Measurements from ENCODE around the gene R3HDML.
"Not testable (repeated sequence)": the region's sequence is repeated elsewhere in the genome, so short reads cannot be mapped to it uniquely, and the experiment has no call there.

R3HDML gene

DNA sequence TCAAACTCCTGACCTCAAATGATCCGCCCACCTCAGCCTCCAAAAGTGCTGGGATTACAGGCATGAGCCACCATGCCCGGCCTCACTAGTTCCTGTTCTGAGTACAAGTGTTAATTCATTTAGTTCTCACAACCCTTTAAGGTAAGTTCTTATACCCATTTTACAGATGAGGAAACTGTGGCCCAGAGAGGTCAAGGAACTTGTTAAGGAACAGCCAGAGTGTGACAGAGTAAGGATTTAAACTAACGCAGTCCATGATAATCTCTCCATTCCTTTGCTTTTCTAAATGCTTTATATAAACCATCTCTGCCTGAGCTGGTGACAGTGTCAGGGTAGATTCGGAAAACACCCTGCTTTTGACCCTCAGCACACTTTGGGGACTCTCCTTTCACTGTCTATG lies 39.1 kb upstream of the R3HDML start:
- TF ChIP-seq, protein P1, sequence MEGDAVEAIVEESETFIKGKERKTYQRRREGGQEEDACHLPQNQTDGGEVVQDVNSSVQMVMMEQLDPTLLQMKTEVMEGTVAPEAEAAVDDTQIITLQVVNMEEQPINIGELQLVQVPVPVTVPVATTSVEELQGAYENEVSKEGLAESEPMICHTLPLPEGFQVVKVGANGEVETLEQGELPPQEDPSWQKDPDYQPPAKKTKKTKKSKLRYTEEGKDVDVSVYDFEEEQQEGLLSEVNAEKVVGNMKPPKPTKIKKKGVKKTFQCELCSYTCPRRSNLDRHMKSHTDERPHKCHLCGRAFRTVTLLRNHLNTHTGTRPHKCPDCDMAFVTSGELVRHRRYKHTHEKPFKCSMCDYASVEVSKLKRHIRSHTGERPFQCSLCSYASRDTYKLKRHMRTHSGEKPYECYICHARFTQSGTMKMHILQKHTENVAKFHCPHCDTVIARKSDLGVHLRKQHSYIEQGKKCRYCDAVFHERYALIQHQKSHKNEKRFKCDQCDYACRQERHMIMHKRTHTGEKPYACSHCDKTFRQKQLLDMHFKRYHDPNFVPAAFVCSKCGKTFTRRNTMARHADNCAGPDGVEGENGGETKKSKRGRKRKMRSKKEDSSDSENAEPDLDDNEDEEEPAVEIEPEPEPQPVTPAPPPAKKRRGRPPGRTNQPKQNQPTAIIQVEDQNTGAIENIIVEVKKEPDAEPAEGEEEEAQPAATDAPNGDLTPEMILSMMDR (IDR thresholded peaks at IDR 0.05): no peak
- H3K4me3 ChIP-seq (ENCODE audit: low read depth in 1 of 2, low read length in 1 of 2): no peak overlapping the region
- no peaks in the 10 kb centered on the region for H3K9me3 ChIP-seq
- no peaks in the 10 kb centered on the region for H3K4me1 ChIP-seq (ENCODE audit: control insufficient read depth in 1 of 2, insufficient read depth in 1 of 2, low read depth in 1 of 2, low read length in 1 of 2)
- no peak overlapping the region for H3K27ac ChIP-seq
- no peaks in the 10 kb centered on the region for H3K27me3 ChIP-seq
- no peaks in the 10 kb centered on the region for H3K36me3 ChIP-seq

DNA sequence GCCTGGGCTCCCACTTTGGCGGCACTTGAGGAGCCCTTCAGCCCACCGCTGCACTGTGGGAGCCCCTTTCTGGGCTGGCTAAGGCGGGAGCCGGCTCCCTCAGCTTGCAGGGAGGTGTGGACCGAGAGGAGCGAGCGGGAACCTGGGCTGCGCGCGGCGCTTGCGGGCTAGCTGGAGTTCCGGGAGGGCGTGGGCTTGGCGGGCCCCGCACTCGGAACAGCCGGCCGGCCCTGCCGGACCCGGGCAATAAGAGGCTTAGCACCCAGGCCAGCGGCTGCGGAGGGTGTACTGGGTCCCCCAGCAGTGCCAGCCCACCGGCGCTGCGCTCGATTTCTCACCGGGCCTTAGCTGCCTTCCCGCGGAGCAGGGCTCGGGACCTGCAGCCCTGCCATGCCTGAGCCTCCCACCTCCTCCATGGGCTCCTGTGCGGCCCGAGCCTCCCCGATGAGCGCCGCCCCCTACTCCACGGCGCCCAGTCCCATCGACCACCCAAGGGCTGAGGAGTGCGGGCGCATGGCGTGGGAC lies 37.8 kb upstream of the R3HDML start:
- H3K4me3 ChIP-seq (ENCODE audit: low read depth in 1 of 2, low read length in 1 of 2); H3K27me3 ChIP-seq; H3K4me1 ChIP-seq (ENCODE audit: control insufficient read depth in 1 of 2, insufficient read depth in 1 of 2, low read depth in 1 of 2, low read length in 1 of 2); H3K9me3 ChIP-seq; H3K27ac ChIP-seq; H3K36me3 ChIP-seq: not testable (repeated sequence)

DNA sequence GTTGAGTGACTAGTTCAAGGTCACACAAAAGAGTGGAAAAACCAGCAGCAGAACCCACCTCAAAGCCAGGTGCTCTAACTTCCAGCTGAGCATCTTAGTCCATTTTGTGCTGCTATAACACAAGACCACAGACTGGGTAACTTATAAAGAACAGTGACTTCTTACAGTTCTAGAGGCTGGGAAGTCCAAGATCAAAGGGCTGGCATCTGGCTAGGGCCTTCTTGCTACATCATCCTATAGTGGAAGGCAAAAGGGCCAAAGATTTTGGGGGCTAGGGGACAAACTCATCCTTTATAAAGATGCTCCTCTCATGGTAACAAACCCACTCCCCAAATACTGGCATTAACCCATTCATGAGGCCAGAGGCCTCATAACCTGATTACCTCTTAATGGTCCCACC lies 35.6 kb upstream of the R3HDML start:
- Histone ChIP-seq H3K4me1 (ENCODE audit: control insufficient read depth in 1 of 2, insufficient read depth in 1 of 2, low read depth in 1 of 2, low read length in 1 of 2) (no peaks in the 10 kb centered on the region), H3K27me3 (no peaks in the 10 kb centered on the region), H3K9me3 (no peaks in the 10 kb centered on the region), H3K4me3 (ENCODE audit: low read depth in 1 of 2, low read length in 1 of 2) (no peak overlapping the region), H3K27ac (no peak overlapping the region), H3K36me3 (no peaks in the 10 kb centered on the region)
- TF ChIP-seq, protein P1 (IDR thresholded peaks at IDR 0.05): no peak

DNA sequence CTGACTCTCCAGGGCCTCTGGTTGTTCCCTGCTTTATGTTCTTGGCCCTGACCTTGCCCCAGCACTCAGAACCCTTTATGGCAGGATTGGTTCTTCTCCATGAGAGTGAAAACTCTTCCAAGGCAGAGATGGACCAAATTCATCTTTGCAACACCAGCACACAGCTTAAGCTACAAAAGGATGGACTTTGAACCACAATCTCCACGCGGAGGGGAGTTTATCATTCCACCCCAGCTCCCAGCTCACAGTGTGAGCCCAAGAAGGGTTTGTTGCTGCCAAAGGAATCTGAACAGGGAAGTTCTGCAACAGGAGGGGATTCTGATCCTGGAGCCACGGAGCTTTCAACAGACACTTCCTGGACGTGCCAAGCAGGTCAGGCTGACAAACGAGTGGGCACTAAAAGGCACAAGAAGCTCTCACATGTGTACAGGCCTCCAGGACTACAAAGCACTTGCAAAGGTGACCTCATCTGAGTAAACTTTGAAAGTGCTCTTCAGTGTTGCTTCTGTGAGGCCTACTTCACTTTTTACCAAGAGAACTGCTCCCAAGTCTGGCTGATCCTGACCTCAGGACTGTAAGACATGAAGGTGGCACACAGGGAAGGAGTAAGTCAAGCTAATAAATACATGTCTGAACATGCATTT lies 34.7 kb upstream of the R3HDML start:
- Histone ChIP-seq H3K4me1 (ENCODE audit: control insufficient read depth in 1 of 2, insufficient read depth in 1 of 2, low read depth in 1 of 2, low read length in 1 of 2) (no peaks in the 10 kb centered on the region), H3K36me3 (no peaks in the 10 kb centered on the region), H3K27me3 (no peaks in the 10 kb centered on the region), H3K4me3 (ENCODE audit: low read depth in 1 of 2, low read length in 1 of 2) (no peak overlapping the region), H3K9me3 (no peaks in the 10 kb centered on the region), H3K27ac (no peak overlapping the region)
- TF ChIP-seq, protein P1 (IDR thresholded peaks at IDR 0.05): no peak

DNA sequence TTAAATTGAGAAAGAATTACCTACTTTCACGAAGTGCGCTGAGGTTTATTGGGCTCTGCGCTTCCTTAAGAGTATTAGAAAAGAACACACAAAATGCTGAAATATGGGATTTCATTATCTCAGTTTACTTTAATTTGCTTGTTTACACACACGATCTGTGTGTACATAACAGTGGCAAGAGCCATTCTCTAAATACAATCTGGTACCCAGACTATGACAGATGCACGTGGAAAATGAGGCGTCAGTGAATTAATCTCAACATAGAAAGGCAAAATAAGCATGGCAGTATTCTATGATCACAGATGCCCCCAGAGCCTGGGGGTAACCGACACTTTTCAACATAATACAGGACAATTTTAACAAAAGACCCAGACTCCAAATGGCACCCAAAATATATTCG lies 34.1 kb upstream of the R3HDML start:
- TF ChIP-seq, protein P1 (IDR thresholded peaks at IDR 0.05): no peak
- no peaks in the 10 kb centered on the region for H3K27me3 ChIP-seq
- H3K9me3 ChIP-seq: no peaks in the 10 kb centered on the region
- no peak overlapping the region for H3K4me3 ChIP-seq (ENCODE audit: low read depth in 1 of 2, low read length in 1 of 2)
- no peak overlapping the region for H3K27ac ChIP-seq
- H3K4me1 ChIP-seq (ENCODE audit: control insufficient read depth in 1 of 2, insufficient read depth in 1 of 2, low read depth in 1 of 2, low read length in 1 of 2): no peaks in the 10 kb centered on the region
- no peaks in the 10 kb centered on the region for H3K36me3 ChIP-seq

DNA sequence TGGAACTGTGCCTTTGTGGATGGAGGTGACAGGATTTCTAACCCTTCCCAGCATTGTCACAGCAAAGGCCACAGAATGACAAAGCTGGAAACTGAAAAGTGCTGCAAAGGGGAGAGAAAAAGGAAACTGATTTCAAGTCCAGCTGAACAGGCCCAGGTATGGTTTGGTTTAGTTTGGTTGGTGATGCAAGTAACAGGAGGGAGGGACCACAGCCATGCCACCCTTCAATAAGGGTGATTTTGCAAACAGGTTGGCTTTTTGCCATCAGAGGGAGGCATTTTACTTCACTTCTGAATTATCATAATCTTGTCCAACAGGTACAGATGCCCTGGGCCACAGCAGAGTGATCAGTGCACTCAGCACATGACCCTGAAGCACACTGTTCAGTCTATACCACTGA lies 32.5 kb upstream of the R3HDML start:
- Histone ChIP-seq H3K36me3 (no peaks in the 10 kb centered on the region), H3K4me3 (ENCODE audit: low read depth in 1 of 2, low read length in 1 of 2) (no peak overlapping the region), H3K27me3 (no peaks in the 10 kb centered on the region), H3K27ac (no peak overlapping the region), H3K9me3 (no peaks in the 10 kb centered on the region), H3K4me1 (ENCODE audit: control insufficient read depth in 1 of 2, insufficient read depth in 1 of 2, low read depth in 1 of 2, low read length in 1 of 2) (no peaks in the 10 kb centered on the region)
- TF ChIP-seq, protein P1 (IDR thresholded peaks at IDR 0.05): no peak

Data from neutrophil (primary cell).